HG03045 (cell line): ENCODE measurements around the gene AFAP1.

Source experiments
- ATAC-seq: cut with Tn5 transposase; IDR thresholded peaks from one replicate; pipeline ENCODE4 v1.9.1; 2021; ENCODE audit warnings: mild to moderate bottlenecking, moderate library complexity; ENCODE audit not compliant: unreplicated experiment

Gene AFAP1

DNA sequence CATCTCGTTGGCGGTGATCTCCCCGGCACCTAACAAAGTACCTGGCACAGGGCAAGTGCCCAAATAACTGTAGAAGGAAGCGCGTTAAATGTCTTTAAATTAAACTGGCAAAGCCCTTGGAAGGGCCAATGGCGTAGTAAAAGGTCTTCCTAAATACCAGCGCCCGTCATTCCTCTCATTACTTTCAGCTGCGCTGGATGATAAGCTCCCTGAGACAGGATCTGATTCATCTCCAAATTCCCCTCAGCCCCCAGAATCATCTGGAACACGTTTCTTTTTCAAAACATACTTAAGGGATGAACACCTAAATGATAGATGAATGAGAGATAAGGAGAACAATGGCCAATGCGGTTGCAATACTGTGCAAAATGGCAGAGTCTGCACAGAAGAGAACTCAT is 95.1 kb downstream of the AFAP1 start:
- ATAC-seq, result no peak

DNA sequence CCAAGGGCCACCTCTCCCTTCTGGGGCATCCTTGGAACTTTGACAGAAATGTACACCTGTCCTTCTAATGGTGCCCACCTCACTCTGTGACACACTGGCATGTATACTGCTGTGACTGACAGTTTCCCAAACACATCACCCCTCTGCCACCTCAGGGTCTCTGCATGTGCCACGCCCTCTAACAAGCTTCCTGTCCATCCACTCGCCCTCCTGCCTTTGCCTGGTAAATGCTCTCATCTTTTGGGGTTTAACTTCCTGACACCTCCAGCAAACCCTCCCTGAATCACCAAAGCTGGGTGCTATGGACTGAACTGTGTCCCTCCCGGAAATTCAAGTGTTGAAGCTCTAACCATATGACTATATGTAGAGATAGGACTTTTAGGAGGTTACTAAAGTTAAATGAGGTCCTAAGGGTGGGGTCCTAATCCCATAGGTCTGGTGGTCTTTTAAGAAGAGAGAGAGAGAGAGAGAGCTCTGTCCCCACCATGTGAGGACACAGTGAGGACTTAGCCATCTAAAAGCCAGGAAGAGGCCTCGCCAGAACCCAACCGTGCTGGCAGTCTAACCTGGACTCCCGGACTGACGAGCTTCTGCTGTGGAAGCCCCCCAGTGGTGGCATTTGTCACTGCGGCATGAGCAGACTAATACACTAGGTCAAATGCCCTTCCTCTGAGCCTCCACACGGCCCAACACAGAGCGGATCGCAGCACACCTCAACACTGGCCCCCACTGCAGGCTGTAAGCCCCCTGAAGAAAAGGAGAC is 95.6 kb downstream of the AFAP1 start:
- ATAC-seq, result no peak

DNA sequence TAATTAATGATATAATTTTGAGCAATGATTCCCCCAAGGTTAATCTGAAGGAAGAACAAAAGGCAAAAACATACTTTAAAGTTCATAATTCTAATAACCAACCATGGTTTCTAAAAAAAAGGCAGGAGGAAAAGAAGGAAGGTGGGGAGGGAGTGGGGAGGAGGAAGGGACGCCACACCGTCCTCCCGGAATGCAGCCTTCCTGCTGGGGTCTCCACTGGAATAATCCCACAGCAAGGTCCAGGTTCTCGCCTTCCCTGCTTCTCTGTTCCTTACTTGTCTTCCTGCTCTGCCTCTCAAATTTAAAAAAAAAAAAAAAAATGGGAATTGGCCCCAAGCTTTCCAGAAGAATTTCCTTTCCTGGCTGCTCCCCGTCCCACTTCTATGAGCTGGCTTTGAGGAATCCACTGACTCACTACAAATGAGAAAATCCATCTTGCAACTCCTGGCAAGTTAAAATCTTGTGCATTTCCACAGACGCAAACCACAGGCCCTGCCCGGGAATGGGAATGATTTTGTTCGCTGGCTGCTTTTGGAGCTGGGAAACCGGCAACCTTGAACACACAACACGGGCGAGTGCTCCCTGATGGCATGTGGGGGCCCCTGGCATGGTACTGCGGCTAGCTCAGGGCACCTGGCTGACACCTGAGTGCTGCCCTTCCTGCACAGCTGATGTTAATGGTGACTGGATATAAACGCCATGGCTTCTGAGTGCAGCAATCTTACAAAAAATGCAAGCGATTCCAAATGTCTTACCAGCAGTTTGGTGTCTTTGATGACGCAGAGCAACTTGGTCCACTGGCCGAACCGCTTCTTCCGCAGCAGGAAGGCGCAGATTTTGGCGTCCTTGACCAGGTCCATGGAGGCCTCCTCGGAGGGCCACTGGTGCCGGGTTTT is 97.0 kb downstream of the AFAP1 start:
- no peak for ATAC-seq

DNA sequence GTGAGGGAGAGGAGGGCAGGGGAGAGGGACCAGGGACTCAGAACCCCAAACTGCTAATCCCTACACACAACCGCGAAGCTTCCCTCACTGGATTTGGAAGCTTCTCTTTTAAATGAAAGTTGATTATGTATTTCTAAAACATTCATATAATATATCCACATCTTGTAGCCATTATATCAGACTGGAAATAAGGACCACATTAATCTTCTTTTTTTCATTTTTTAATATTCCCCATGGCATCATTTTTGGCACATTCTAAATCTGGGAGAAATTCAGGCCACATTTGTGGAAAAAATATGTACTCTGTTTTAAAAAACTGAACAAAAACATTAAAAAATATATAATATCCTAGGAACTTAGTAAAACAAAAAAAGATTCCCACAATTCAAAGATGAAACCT is 97.8 kb downstream of the AFAP1 start:
- no peak for ATAC-seq

DNA sequence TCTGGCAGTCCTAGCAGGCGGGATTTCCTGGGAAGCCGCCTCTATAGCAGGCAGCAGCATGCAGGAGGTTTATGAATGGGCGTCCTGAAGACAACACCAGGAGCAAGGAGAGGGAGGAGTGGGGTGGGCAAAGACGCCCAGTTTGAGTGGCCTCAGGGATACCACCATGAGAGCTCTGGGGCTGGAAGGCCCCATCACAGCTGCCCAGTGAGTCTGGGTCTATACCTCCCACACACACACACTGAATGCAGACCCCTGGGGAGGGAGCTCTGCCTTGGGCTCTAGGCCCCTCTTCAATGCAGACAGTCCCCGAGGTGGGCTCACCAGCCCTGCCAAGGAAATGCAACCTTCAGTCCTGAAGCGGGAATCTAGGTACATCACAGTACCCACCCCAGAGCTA is 98.6 kb downstream of the AFAP1 start:
- ATAC-seq, result no peak

DNA sequence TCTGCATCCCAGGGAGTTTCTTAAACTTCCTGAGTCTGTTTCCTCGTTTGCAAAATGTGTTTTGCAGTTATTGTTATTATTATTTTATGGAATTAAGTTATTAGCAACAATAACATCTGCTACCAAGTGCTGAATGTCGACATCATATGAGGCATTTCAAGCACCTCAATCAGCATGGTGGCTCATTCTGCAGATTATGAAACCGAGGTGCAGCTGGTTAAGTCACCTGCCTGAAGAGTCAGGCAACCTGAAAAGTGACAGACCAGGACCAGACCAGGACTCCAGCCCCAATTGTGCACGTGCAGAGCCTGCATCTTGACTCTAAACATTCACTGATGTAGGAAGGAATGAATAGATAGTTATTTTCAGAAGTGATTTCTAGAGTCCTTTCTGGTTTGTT is 99.8 kb downstream of the AFAP1 start:
- ATAC-seq, result no peak

DNA sequence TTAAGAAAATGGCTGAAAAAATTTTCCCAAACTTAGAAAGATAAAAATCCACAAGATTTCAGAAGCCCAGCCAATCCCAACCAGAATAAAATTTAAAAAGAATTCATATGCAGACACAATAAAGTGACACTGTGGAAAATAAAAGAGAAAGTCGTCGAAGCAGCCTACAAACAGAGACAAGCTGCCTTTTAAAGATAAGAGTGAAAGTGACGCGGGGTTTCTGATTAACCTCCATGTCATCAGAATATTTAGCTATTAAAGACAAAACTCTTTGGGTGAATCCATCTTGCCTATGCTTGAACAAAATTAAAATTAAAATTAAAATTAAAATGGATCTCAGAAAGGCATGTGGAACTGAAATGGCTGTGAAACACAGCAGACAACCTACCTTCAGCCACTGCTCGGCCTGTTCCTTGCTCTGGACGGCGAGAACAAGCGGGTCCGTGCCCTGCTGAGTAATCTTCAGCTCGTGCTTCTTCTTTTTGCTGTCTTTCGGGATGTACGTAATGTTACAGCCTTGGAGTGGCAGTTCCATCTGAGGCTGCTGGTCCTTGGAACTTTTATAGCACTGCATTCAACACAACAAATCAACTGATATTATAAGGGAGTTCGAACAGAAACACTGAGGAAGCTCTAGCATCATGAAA is 101.4 kb downstream of the AFAP1 start:
- ATAC-seq, result no peak

DNA sequence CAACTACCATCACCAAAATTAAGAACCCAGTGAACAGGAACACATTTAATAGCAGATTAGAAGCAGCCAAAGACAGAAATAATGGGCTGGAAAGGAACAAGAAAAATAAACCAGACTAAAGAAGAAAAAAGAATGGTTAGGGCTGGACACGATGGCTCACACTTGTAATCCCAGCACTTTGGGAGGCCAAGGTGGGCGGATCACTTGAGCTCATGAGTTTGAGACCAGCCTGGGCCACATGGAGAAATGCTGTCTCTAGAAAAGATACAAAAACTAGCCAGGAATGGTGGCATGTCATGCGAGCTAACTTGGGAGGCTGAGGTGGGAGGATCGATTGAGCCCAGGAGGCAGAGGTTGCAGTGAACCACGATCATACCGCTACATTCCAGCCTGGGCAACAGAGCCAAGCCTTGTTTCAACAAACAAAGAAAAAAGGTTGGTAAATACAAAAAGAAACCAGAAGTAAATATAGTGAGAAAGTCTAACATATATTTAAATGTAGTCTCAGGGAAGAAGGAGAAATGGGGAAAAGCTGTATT is 102.0 kb downstream of the AFAP1 start:
- no peak for ATAC-seq

DNA sequence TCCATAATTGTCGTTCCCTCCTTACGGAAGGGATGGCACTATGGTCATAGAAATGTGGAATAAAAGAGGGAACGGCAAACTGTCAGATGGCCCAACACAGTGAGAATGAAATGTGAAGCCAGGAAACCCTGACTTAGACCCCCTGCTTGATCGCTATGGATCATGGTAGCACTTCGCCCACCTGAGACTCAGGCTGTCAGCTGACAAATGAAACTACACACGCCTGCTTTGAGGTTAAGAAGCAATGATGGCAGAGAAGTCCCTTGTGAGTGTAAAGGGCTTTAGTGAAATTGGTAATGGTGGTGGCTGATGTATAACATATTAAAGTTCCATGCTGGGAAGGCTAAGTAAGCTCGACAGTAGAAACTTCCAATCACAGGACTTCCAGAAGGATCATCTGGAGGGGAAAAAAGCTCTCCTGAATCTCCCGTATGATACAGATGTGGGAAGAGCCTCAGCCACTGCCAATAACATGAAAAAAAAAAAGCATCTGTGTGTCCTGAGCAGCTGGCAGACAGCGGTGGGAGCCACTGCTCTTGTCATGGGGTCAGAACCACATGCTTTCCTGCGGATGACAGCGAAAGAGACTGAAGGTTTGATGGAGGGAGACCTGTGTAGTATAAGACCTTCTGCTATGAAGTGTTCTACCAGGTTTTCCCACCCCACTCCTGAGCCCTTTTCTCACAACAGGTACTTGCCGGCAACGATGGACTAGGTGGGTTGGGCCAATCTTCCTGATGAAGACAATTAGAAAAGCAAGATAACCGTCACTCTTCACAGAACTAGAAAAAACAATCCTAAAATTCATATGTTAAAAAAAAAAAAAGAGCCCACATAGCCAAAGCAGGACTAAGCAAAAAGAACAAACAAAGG is 107.6 kb downstream of the AFAP1 start:
- ATAC-seq, result no peak

DNA sequence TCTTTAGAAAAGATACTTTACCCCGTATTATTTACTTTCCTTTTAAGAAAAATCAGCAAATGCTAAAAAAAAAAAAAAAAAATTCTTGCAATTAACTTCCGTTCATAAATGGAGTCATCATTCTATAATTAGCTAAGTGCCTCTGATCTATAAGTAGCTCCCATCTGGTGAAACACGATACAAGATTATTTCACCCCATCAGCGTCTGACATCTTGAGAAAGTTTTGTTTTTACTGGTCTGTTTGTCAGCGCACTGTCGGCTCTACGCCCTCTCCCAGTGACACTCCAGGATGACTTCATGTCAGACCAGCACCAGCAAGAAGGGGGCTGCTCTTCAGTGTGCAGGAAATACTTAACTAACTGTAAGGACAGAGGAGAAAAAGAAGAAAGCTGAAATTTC is 108.3 kb downstream of the AFAP1 start:
- ATAC-seq, result no peak

DNA sequence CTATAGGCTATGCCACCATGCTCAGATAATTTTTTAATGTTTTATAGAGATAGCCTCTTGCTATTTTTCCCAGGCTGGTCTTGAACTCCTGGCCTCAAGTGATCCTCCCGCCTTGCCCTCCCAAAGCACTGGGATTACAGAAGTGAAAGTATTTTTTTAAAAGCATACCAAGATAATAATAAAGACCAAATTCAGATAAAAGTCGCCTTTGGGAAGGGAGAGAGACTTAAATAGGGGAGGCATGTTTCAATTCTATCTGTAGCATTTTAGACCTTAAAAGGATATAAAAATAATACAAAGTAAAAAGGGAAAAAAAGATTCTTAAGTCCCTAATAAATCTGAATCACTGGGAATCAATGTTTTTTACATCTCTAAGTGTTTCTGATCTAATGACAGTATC is 108.9 kb downstream of the AFAP1 start:
- no peak for ATAC-seq

DNA sequence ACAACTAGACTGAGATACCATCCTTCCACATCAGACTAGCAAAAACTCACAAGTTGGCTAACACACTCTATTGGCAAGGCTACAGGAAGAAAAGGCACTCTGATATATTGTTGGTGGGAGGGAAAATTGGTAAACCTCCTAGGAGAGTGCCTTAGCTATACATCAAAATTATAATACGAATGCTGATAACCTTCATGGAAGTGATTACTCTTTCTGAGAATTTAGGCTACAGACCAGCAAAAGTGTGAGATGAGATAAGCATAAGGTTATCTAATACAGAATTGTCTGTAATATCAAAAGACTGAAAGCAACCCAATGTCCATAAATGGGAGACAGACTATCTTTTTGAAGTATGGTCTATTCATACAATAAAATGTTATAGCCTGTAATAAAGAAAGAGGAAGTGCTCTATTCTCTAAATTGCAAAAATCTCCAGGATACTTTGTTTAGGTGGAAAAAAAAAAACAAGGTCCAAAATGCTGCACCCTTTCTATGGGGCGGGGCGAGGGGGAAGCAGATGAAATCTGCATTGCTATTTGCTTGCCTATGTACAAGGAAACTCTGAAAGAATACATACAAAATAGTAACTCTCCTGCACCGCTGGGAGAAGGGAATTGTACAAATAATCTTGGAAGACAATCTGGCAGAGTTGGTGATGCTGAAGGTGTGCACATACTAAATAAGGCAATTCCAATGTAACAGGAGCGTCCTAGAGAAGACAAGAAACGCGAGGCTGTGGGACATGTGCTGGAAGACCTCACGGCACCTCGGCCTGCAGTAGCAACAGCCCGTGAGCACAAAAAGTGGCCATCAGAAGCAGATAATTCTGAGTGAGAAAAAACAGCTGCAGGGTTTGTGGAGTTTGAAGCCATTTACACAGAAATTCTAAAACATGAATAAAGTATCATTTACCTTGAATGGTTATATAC is 109.7 kb downstream of the AFAP1 start:
- no peak for ATAC-seq

DNA sequence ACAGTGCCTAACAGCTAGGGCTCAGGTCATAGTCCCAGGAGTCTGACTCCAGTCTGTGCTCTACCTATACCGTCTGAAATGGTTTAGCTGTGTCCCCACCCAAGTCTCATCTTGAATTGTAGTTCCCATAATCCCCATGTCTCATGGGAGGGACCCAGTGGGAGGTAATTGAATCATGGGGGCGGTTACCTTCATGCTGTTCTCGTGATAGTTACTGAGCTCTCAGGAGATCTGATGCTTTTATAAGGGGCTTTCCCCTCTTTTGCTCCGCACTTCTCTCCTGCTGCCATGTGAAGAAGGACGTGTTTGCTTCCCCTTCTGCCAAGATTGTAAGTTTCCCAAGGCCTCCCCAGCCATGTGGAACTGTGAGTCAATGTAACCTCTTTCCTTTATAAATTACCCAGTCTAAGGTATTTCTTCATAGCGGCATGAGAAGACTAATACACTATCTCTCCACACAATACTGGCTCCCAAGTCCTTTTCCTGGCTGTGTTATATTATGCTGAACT is 110.8 kb downstream of the AFAP1 start:
- ATAC-seq, result no peak

DNA sequence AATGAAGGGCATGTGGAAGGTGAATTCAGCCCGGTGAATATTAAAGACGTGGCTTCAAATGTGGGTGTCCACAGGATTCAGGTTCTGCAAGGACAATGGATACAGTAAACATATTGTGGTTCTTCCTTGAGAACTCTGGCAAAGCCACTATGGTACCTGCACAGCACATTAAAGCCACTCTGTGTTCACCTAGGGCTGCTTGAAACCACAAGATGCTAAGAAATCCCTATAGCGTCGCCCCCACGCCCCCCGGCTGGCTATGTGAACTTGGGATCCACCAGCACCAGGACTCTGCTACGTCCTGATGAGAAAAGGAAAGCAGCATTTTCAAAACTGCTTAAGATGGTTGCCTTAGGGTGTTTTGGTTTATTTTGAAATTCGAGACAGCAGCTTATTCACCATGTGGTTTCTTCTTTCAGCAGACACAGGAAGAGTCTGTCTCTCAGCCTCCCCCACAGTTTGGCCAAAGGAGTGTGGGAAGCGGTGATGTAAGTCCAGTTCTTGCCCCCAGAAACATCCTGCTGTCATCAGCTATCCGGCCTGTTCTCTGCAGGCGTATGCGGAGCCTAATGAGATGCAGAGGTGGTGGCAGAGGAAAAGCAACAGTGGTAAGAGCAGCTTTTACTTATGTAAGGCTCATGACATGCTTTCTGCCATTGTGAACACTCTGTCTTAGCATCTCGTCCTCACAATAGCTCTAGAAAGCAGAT is 111.5 kb downstream of the AFAP1 start:
- no peak for ATAC-seq

DNA sequence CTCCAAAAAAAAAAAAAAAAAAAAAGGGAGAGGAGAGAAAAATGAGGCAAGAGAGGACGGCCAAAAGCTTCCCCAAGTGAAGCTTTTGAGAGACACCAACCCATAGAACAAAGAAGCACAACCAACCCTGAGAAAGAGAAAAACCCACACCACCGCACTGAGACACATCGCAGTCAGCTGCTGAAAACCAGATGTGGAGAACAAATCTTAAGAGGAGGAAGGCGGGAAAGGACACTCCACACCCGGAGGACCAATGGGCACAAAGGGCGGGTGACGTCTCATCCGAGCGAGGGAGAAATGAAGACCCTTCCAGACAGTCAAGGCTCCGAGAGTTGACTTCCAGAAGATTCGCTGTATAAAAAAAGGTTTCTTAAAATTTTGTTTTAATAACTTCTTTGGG is 112.1 kb downstream of the AFAP1 start:
- ATAC-seq, result no peak

DNA sequence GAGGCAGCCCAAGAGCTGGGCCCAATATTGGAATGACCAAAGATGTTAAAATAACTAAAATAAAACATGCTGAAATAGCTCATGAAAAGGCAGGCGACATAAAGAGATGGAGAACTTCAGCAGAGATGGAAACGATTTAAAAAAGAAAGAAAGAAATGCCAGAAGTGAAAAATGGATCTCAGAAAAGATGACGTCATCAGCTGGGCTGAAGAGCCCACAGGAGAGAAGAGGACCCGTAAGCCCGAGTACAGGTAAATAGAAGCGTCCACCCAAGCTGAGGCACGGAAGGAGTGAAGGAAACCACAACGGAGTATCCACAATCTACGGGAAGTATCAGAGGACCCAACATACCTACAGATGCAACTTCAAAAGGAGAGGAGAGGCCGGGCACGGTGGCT is 112.8 kb downstream of the AFAP1 start:
- ATAC-seq, result no peak

DNA sequence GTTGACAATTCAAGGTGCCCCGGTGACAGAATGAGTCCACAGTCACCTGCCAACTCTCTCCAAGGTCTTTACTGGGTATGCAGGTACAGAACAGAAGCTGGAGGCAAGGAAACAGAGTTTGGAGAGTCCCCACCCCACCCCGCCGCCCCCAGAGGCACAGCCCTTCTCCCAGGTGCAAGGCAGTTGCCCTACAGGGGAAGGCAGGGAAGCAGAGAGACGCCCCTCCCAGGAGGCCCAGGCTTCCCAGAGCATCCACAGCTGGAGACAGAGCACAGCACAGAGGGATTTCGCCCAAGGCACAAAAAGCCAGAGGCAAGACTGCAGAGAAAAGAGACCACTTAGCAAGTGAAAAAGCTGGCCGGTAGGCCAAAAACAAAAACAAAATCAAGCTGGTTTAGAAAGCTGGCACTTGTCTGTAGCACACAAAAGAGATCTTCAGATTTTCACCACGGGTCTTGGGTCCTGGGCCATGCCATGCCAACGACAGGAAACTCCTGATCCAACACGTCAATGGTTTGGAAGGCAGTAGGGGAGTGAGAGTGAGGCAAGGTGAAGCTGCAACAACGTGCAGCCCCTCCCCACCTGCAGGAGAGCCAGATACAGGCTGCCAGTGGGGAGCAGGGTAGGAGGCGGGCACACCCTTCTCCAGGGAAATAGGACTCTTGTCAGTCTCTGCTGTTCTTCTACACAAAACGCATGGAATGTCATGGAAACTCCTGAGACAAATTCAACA is 113.3 kb downstream of the AFAP1 start:
- ATAC-seq, result no peak

DNA sequence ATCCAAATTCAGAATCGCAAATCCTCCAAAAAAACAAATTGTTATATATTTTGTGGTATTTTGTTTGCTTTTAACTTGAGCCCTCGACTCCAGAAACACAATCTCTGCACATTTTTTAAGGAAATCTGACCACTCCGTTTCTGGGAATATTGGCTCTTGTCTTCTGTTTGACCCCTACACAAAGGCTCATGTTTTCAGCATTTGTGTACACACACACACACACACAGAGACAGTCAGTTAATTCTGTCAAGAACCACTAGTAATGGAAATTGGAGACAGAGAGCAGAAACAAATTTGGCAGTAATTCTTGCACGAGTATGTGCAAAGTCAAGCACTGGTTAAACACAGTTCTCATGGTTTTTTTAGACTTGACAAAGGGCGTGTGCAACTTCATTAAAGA is 115.4 kb downstream of the AFAP1 start:
- ATAC-seq, result no peak
